Hematopoietic multipotent progenitor cell treated with erythropoietin and hydrocortisone succinate and interleukin-3 and kit ligand, for 6 days (in vitro differentiated cells): ENCODE results near the gene PRELP.
"Not testable (repeated sequence)": the region's sequence is repeated elsewhere in the genome, so short reads cannot be mapped to it uniquely, and the experiment has no call there.

ENCODE experiments used
- DNase-seq: peaks from one replicate; pipeline ENCODE4 v3.0.0-alpha.2; 2015

PRELP gene

GRCh38 chr1:203475012-203475981 lies at the start of gene PRELP:
Gene PRELP (plus strand): TSS chr1:203475806. CDS start chr1:203483185, 7,379 bp downstream.
- no peak for DNase-seq

DNA sequence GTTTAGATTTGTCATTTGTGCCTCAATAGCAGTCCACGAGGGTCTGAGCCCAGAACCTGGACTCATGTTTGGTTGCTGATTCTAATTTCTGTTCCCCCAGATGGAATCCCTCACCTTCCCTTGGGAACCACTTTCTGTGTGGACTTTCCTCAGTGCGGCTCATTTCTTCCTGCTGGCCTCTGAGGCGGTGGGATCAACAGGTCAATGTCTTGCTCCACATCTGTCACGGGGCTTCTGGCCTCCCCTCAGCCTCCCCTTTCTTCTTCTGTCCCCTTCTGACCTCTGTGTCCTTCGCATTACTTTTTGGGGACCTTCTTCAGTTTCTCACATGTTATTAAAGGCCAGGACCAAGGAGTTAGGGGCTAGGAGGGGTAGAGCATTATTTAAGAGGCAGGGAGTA lies 49.2 kb upstream of the PRELP start:
- DNase-seq = no peak

GRCh38 chr1:203426870-203427269 lies 48.7 kb upstream of the PRELP start:
- DNase-seq = no peak

- no peak for DNase-seq
Observed at GRCh38 chr1:203427451-203427850, 48.2 kb upstream of the PRELP start.

- DNase-seq = no peak
Observed at GRCh38 chr1:203428981-203429599, 46.5 kb upstream of the PRELP start.

DNA sequence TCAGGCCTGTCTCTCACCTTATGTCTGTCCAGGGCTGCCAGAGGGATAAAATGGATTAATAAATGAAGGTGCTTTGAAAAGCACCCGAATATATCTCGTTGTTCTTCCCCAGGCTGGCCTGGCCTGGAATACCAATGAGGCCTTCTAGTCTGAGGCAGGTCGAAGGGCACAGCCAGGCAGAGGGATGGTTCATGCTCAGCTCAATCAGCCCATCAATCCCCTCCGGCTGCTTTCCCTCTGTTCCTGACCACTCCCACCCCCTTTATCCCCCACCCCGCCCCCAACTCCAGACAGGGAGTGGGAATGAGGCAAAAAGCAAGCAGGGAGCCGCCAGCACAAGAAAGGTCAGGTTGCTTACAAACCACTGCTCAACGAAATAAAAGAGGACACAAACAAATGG lies 40.0 kb upstream of the PRELP start:
- DNase-seq = no peak

- DNase-seq = peak; percentile 28
Observed at GRCh38 chr1:203437696-203438315, 37.8 kb upstream of the PRELP start.

DNA sequence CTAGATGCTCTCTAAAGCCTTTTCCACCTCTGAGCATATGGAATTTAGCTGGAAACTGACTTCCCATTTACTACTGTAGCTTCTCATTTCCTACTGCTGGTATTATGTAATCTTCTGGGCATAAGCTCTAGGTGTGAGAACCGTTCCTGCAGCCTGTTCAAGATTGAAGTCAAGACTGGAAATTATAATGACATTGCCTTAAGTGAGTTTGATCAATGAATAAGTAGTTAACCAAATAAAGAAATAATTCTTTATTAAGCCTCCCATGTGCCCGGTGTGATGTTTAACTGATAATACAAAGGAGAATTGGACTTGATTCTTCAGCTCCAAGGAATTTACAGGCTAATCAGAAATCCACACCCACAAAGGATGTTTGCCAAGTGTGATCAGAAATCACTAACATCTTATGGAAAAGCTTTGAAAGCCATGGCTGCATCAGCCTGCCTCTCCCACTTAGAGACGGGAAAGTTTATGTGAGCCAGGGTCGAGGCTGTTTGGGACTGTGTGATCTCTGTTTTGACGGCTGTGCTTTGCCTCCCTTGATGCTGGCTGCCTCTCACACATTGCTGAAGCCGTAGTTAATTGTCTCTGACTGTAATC lies 36.4 kb upstream of the PRELP start:
- no peak for DNase-seq

DNA sequence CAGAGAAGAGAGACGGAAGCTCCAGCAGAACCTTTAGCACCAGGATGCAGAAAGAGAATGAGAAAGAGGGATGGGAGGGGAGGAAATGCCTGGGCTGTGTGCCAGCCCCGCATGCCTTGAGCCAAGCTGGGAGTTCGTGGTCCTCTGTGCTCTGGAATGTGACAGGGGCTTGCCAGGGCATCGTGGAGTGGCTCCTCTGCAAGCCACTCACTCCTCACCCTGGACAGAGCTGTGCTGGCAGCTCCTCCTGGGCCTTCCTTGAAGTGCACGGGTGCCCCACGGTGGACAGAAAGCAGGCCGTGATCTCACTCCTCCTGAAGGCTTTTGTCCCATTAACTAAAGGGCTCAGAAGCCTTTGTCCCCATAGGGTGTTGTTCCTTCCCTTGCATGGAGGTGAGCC lies 34.8 kb upstream of the PRELP start:
- DNase-seq = no peak

GRCh38 chr1:203441766-203442165 lies 33.8 kb upstream of the PRELP start:
- DNase-seq = no peak

GRCh38 chr1:203442821-203443220 lies 32.8 kb upstream of the PRELP start:
- DNase-seq = no peak

- no peak for DNase-seq
Observed at GRCh38 chr1:203443296-203443695, 32.3 kb upstream of the PRELP start.

GRCh38 chr1:203444171-203444576 lies 31.4 kb upstream of the PRELP start:
- no peak for DNase-seq

DNA sequence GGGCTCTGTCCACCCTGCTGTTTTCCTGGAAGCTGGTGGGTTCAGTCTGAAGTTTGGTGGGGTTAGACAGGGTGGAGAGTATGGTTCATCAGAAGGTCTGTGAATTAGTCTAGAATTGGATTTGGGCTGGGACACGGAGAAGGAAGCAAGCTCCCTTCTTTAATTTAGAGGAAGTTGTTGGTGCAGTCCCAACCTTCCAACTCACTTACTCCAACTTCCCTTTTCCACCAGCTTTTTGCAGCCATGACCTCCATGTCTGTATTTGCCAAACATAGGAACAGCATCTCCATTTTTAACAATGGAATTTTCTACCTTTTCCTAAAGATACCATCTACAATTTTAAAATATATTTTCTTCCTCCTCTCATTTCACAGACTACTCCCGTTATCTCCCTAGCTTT lies 28.5 kb upstream of the PRELP start:
- DNase-seq = no peak

GRCh38 chr1:203447598-203447997 lies 28.0 kb upstream of the PRELP start:
- not testable (repeated sequence) for DNase-seq

- no peak for DNase-seq
Observed at GRCh38 chr1:203448521-203449061, 27.0 kb upstream of the PRELP start.

DNA sequence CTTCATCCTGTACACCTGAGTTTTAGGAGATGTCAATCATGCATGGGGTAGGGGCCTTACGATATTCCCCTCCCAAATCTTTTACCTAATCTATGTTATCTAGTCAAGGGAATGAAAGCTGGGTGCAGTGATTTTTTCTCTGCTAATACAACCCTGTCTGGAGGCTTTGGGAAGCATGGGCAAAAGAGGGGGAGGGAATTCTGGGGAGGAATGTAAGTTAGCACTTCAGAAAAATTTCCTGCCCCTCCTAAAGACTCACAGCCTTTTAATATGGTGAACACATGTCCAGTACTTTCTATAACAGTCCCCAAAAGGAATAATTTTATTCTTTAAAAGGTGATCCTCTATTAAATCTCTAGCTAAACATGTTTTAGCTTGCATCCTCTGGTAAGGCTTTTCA lies 25.6 kb upstream of the PRELP start:
- DNase-seq = no peak

- no peak for DNase-seq
Observed at GRCh38 chr1:203450479-203451149, 25.0 kb upstream of the PRELP start.

DNA sequence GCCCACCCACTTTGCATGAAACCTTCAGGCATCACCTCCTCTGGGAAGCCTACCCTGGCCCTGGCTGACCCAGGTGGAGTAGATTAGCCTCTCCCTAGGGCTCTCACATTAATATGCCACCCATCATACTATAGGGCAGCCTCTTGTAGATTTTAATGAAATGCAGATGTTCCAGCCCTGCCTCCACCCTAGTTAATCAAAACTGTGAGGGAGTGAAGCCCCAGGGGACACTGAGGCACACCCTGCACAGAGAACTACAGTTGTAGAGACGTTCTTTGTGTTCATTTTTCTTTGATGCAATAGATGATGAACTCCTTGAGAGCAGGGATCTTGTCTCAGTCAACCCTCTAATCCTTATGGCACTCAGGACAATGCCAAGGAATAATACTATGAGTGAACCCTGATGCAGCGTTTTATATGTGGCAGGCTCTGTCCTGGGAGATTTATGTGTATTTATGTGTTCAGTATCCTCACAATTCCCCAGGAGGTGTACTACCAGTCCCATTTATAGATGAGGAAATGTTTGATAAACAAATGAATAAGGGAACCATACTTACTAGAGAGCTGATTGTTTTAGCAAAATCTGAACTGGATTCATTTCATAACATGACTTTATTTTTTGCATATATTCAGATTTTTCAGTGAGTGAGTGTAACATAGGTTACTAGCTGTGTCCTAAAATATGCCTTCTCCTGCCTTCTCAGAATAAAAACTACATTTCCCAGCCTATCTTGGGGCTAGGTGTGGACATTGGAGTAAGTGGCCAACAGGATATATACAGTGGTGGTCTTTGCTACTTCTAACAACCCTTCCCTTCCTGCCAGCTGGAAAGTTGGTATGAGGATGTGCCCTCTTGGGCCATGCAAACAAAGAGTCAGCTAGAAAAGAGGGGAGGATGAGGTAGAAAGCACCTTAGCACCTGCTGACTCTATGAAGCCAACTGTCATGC lies 23.5 kb upstream of the PRELP start:
- DNase-seq = no peak

DNA sequence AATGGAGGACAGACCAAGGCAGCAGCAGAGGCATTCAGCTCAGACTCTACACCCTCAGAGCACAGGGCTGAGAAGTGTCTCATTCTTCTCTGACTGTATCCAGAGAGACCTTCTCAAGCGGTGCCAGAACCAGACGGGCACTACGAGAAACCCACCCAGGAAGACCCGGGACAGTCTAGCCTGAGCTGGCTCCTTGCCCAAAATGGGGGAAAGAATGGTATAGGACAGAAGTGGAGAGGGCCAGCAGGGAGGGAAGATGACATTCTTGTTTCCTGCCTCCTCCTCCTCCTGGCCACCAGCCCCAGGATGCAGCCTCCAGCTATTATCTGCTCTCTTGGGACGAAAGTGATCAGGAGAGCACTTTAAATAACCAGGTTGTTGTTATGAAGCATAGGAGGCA lies 22.6 kb upstream of the PRELP start:
- DNase-seq = no peak

- no peak for DNase-seq
Observed at GRCh38 chr1:203453616-203454015, 22.0 kb upstream of the PRELP start.
